SK-N-MC (cell line): ENCODE measurements around the gene FBXW7.

Experiments
- EZH2 ChIP-seq: fragments of 200-600 bp; sonication (generic); IDR thresholded peaks from one replicate; pipeline ENCODE4 v1.6.1; 2017; ENCODE audit warnings: antibody characterized with exemption
- FOXP2 ChIP-seq: optimal IDR thresholded peaks from 2 replicates; pipeline ENCODE3; 2011; ENCODE audit warnings: mild to moderate bottlenecking, moderate library complexity; ENCODE audit not compliant: insufficient read depth; ENCODE audit errors: extremely low read length, control extremely low read depth
- POLR2AphosphoS5 ChIP-seq: IDR thresholded peaks from 2 replicates; pipeline ENCODE4 v1.6.1; 2012; ENCODE audit warnings: mild to moderate bottlenecking, low read depth, low read length, borderline replicate concordance

GRCh38 chr4:152437561-152437960 is 98.3 kb downstream of the FBXW7 start:
- TF ChIP-seq EZH2: no peak
- TF ChIP-seq POLR2AphosphoS5: no peak
- no peak for TF ChIP-seq FOXP2
